Measurements from ENCODE around the gene SRBD1. TPM values are rescaled to one million over a fixed set of nuclear protein-coding genes. Genes with fewer than 3 reads are reported as not detected.
A peak's percentile ranks its signal among the peaks of the same experiment; 100 is the strongest.

SRBD1 gene
- total RNA-seq, 1 donor, result 22.4 TPM

DNA sequence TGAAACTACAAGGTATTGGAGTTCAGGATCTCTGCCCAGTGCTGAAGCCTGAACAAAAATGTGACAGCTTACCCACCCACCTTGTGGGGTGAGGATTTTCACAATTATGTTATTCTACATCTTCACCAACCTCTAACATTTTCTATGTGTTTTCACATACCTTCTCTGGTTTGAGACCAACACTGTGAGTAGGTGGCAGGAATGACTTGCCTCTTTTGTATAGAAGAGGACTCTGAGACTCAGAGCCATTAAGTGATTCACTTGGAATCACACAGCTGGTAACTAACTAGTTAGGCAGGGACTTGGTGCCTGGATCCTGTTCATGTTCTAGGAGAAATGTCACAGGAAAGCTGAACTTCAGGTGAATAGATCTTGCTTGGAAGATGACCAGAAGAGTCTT is 14.8 kb upstream of the SRBD1 start:
- H3K4me3 ChIP-seq (ENCODE audit: low read depth, low read length), result no peak overlapping the region
- DNase-seq (ENCODE audit: low read depth), result no peak
- TF ChIP-seq, protein P1, sequence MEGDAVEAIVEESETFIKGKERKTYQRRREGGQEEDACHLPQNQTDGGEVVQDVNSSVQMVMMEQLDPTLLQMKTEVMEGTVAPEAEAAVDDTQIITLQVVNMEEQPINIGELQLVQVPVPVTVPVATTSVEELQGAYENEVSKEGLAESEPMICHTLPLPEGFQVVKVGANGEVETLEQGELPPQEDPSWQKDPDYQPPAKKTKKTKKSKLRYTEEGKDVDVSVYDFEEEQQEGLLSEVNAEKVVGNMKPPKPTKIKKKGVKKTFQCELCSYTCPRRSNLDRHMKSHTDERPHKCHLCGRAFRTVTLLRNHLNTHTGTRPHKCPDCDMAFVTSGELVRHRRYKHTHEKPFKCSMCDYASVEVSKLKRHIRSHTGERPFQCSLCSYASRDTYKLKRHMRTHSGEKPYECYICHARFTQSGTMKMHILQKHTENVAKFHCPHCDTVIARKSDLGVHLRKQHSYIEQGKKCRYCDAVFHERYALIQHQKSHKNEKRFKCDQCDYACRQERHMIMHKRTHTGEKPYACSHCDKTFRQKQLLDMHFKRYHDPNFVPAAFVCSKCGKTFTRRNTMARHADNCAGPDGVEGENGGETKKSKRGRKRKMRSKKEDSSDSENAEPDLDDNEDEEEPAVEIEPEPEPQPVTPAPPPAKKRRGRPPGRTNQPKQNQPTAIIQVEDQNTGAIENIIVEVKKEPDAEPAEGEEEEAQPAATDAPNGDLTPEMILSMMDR (IDR thresholded peaks at IDR 0.05; ENCODE audit: insufficient read depth, low read length), result no peak

GRCh38 chr2:45623098-45623497 is 12.0 kb upstream of the SRBD1 start:
- DNase-seq (ENCODE audit: low read depth), result no peak
- TF ChIP-seq, protein P1 (IDR thresholded peaks at IDR 0.05; ENCODE audit: insufficient read depth, low read length), result no peak
- H3K4me3 ChIP-seq (ENCODE audit: low read depth, low read length), result no peak overlapping the region

DNA sequence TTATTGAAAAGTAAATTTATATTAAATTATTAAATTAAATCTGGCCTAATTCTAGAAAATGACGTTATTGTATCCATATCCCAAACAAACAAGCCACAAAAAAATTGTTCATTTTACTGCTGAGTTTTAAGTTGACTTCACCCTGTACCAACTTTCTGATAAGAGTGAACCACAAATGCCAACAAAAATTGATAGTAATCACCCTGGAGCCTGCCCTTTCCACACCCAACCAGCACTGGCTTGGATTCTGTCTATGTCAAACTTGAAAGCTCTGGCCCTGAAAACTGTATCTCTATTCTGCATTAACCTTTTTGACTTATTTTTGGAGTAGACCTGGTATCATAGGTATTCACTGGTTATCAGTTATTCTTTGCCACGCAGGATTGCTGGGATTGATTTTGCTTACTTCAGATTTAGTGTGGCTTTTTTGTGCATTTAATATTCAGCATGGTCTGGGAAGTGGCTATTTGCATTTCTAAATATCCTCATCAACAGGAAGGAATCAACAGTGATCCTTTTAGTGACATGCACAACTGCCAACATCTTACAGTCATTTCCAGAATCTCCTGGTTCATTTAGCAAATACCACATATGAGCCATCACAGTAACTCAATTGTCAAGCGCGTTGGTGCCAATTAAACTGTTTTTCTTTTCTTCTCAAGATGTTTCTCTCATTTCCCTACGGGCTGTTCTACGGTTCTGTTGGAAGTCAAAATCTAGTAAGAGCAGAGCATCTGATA is 11.4 kb upstream of the SRBD1 start:
- no peak for DNase-seq (ENCODE audit: low read depth)
- TF ChIP-seq, protein P1 (IDR thresholded peaks at IDR 0.05; ENCODE audit: insufficient read depth, low read length), result no peak
- no peak overlapping the region for H3K4me3 ChIP-seq (ENCODE audit: low read depth, low read length)

GRCh38 chr2:45617496-45617895 is 6.4 kb upstream of the SRBD1 start:
- TF ChIP-seq, protein P1 (IDR thresholded peaks at IDR 0.05; ENCODE audit: insufficient read depth, low read length), result no peak
- no peak overlapping the region for H3K4me3 ChIP-seq (ENCODE audit: low read depth, low read length)
- DNase-seq (ENCODE audit: low read depth), result no peak

- H3K4me3 ChIP-seq (ENCODE audit: low read depth, low read length), result no peak overlapping the region
- TF ChIP-seq, protein P1 (IDR thresholded peaks at IDR 0.05; ENCODE audit: insufficient read depth, low read length), result no peak
- peak; percentile 89 for DNase-seq (ENCODE audit: low read depth)
Measured at GRCh38 chr2:45616658-45617411, 5.8 kb upstream of the SRBD1 start.

DNA sequence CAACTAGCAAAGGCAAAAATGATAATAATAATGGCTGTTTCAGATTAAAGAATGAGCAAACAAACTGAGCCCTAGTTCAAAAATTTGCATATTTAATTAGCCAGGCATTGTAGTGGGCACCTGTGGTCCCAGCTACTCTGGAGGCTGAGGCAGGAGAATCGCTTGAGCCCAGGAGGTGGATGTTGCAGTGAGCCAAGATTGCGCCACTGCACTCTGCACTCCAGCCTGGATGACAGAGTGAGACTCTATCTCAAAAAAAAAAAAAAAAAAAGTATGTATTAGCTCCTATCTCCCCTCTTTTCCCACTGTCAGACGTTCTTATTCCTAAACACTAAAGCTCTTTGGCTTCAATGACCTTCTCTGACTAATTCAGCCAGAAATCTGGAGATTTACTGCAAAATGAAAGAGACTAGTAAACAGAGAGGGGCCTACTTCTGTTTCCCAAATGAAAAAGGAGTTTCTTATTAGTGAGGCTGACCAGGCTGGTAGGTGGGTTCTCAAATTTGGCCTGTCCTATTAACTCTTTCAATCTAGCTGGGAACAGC is 3.9 kb upstream of the SRBD1 start:
- H3K4me3 ChIP-seq (ENCODE audit: low read depth, low read length), result no peak overlapping the region
- TF ChIP-seq, protein P1 (IDR thresholded peaks at IDR 0.05; ENCODE audit: insufficient read depth, low read length), result no peak
- DNase-seq (ENCODE audit: low read depth), result peak; percentile 36

Data from fibroblast of the aortic adventitia (primary cell).